GM23248 (cell line): ENCODE results near the gene GNAQ.
"Not testable (repeated sequence)": the region's sequence is repeated elsewhere in the genome, so short reads cannot be mapped to it uniquely, and the experiment has no call there.

Experiments
- EZH2 ChIP-seq: fragments of 200-600 bp; sonication (generic); IDR thresholded peaks from 2 replicates; pipeline ENCODE4 v1.6.1; 2018; ENCODE audit warnings: antibody characterized with exemption, mild to moderate bottlenecking; ENCODE audit not compliant: insufficient read depth, poor library complexity, severe bottlenecking
- EZH2phosphoT487 ChIP-seq: fragments of 200-600 bp; sonication (generic); IDR thresholded peaks from 2 replicates; pipeline ENCODE4 v1.6.1; 2018; ENCODE audit warnings: antibody characterized with exemption, moderate library complexity, mild to moderate bottlenecking, low read depth; ENCODE audit not compliant: insufficient read depth

DNA sequence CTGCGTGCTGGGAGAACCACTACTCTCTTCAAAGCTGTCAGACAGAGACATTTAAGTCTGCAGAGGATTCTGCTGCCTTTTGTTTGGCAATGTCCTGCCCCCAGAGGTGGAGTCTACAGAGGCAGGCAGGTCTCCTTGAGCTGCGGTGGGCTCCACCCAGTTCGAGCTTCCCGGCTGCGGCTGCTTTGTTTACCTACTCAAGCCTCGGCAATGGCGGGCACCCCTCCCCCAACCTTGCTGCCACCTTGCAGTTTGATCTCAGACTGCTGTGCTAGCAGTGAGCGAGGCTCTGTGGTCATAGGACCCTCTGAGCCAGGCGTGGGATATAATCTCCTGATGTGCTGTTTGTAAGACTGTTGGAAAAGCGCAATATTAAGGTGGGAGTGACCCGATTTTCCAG, 343.9 kb downstream of the GNAQ start:
- not testable (repeated sequence) for TF ChIP-seq EZH2phosphoT487, EZH2
